Stimulated activated CD4-positive, alpha-beta T cell treated with anti-CD3 and anti-CD28 coated beads, Interleukin-2, amount 100 ng/mL, for 48 hours (primary cell): ENCODE results near the gene C1S.

Experiments used
- DNase-seq, 2 donors: peaks; one replicate each; pipeline ENCODE4 v3.0.0-alpha.2; 2020

Gene C1S

GRCh38 chr12:7079826-7080125 is 19.3 kb downstream of the C1S start:
- no peak for DNase-seq

- no peak for DNase-seq
These were observed 20.5 kb downstream of the C1S start for GRCh38 chr12:7081037-7081436.

GRCh38 chr12:7083125-7083524 is 22.6 kb downstream of the C1S start:
- no peak for DNase-seq

- no peak for DNase-seq
These were observed 28.8 kb downstream of the C1S start for GRCh38 chr12:7089196-7089871.

GRCh38 chr12:7090222-7090998 is 29.9 kb downstream of the C1S start:
- DNase-seq = no peak

GRCh38 chr12:7091171-7091570 is 30.7 kb downstream of the C1S start:
- no peak for DNase-seq

GRCh38 chr12:7091660-7092228 is 31.2 kb downstream of the C1S start:
- no peak for DNase-seq

GRCh38 chr12:7092229-7092985 is 31.9 kb downstream of the C1S start, which contains the start of gene C1R:
TSS of gene C1R (minus strand) at chr12:7092445. CDS start at chr12:7092388, 57 bp downstream.
- peak; percentile 65 to 71 for DNase-seq

GRCh38 chr12:7092986-7093460 is 32.5 kb downstream of the C1S start:
- no peak for DNase-seq

- DNase-seq = no peak
These were observed 33.0 kb downstream of the C1S start for GRCh38 chr12:7093486-7093885.

- no peak for DNase-seq
These were observed 33.4 kb downstream of the C1S start for GRCh38 chr12:7093892-7094291.

- DNase-seq = no peak
These were observed 35.8 kb downstream of the C1S start for GRCh38 chr12:7096006-7096932.

- DNase-seq = no peak
These were observed 36.5 kb downstream of the C1S start for GRCh38 chr12:7096979-7097378.

GRCh38 chr12:7099290-7099996 is 38.9 kb downstream of the C1S start:
- DNase-seq = no peak

GRCh38 chr12:7100239-7100638 is 39.7 kb downstream of the C1S start:
- no peak for DNase-seq

GRCh38 chr12:7101047-7101693 is 40.7 kb downstream of the C1S start:
- no peak for DNase-seq

- DNase-seq = no peak
These were observed 41.2 kb downstream of the C1S start for GRCh38 chr12:7101694-7102131.

- no peak for DNase-seq
These were observed 42.1 kb downstream of the C1S start for GRCh38 chr12:7102582-7102981.

GRCh38 chr12:7103837-7104584 is 43.5 kb downstream of the C1S start:
- DNase-seq = no peak

GRCh38 chr12:7106082-7106481 is 45.6 kb downstream of the C1S start:
- no peak for DNase-seq
